Lower leg skin (tissue), 4 donors: ENCODE measurements around the gene FOXP4. TPM values are rescaled to one million over a fixed set of nuclear protein-coding genes. Genes with fewer than 3 reads are reported as not detected.
A peak's percentile ranks its signal among the peaks of the same experiment; 100 is the strongest.

Experiments
- DNase-seq, 2 donors: peaks; one replicate each; pipeline ENCODE4 v3.0.0-alpha.2; 2019; ENCODE audit warnings: low spot score in 2 of 2
- H3K4me3 ChIP-seq: fragments of 200-600 bp; sonication (generic); 2 replicates; pipeline ENCODE4 v1.5.1; 2017; ENCODE audit warnings: mild to moderate bottlenecking, low read depth; ENCODE audit not compliant: poor library complexity, severe bottlenecking
- CTCF ChIP-seq, 3 donors: fragments of 450-650 bp; IDR thresholded peaks; one replicate each; pipeline ENCODE4 v1.5.1; 2016; ENCODE audit warnings: antibody characterized with exemption in 3 of 3, mild to moderate bottlenecking in 3 of 3, moderate library complexity in 2 of 3
- POLR2A ChIP-seq, 2 donors: fragments of 450-650 bp; IDR thresholded peaks; one replicate each; pipeline ENCODE4 v1.6.1; 2016 to 2017; ENCODE audit warnings: antibody characterized with exemption in 2 of 2, mild to moderate bottlenecking in 1 of 2, moderate library complexity in 1 of 2
- WGBS, 2 donors: methylation state at CpG; one replicate each; pipeline ENCODE4 v1.1.5; 2018; 5-methylcytosine and 5-hydroxymethylcytosine counted together
- intact Hi-C: fragments of 100-400 bp; cut with DNase I; formaldehyde crosslinking; loops from one replicate; pipeline ENCODE4 v1.15.0; 2023; ENCODE audit warnings: low total_unique reads
- total RNA-seq, 4 donors: library from RNA; depleted of rRNA; stranded (reverse); fragments of >200 nt; gene quantifications; one replicate each; pipeline ENCODE4 v1.1.0, GENCODE V29; 2016

FOXP4 gene
- total RNA-seq, 4 donors from 2014 or later, result 7.5 to 11.6 (median 10.1) TPM

- TF ChIP-seq POLR2A (IDR thresholded peaks at IDR 0.05), result no peak
- TF ChIP-seq CTCF (IDR thresholded peaks at IDR 0.05), result no peak
- peak in 1 of 2 donors; percentile 20 for DNase-seq
- intact Hi-C loops, result no loop called here
- H3K4me3 ChIP-seq, result no peak overlapping the region
- WGBS, 2 donors, result 35 to 36% methylated on average over 22 of the region's 22 CpGs
These were observed 14.3 kb upstream of the FOXP4 start for GRCh38 chr6:41531591-41532582.

GRCh38 chr6:41535766-41536165 is 10.4 kb upstream of the FOXP4 start:
- 84 to 87% methylated on average over 1 of the region's 1 CpG for WGBS, 2 donors
- intact Hi-C loops, result no loop called here

GRCh38 chr6:41536795-41537758 is 9.1 kb upstream of the FOXP4 start:
- 40 to 50% methylated on average over 18 of the region's 18 CpGs for WGBS, 2 donors
- H3K4me3 ChIP-seq, result no peak overlapping the region
- no peak for TF ChIP-seq POLR2A (IDR thresholded peaks at IDR 0.05)
- TF ChIP-seq CTCF (IDR thresholded peaks at IDR 0.05), result no peak
- peak in 1 of 2 donors; percentile 90 for DNase-seq
- intact Hi-C loops, result no loop called here

More at GRCh38 chr6:41535766-41536165, 10.4 kb upstream of the FOXP4 start:
- no peak overlapping the region for H3K4me3 ChIP-seq
- TF ChIP-seq POLR2A (IDR thresholded peaks at IDR 0.05) (no peak), CTCF (IDR thresholded peaks at IDR 0.05) (no peak)
- DNase-seq, result no peak

GRCh38 chr6:41538556-41539182 is 7.5 kb upstream of the FOXP4 start:
- 70 to 81% methylated on average over 2 of the region's 2 CpGs for WGBS, 2 donors
- H3K4me3 ChIP-seq, result no peak overlapping the region
- intact Hi-C loops, result no loop called here
- TF ChIP-seq CTCF (IDR thresholded peaks at IDR 0.05) (no peak), POLR2A (IDR thresholded peaks at IDR 0.05) (no peak)
- no peak for DNase-seq

GRCh38 chr6:41539204-41539603 is 7.0 kb upstream of the FOXP4 start:
- intact Hi-C loops, result no loop called here
- TF ChIP-seq CTCF (IDR thresholded peaks at IDR 0.05) (no peak), POLR2A (IDR thresholded peaks at IDR 0.05) (no peak)
- no peak for DNase-seq
- no peak overlapping the region for H3K4me3 ChIP-seq
